H9 (cell line): ENCODE results near the gene MRPS26. TPM values are rescaled to one million over a fixed set of nuclear protein-coding genes. Genes with fewer than 3 reads are reported as not detected.

Experiments
- DNase-seq: peaks from one replicate; pipeline ENCODE4 v3.0.0-alpha.2; 2017
- H2AFZ ChIP-seq: one replicate; pipeline ENCODE4 v1.6.1; 2013; ENCODE audit warnings: mild to moderate bottlenecking, low read length, control low read depth, moderate library complexity
- H2AK5ac ChIP-seq: 2 replicates; pipeline ENCODE4 v1.6.1; 2013; ENCODE audit warnings: low read length, control low read depth, mixed read lengths; ENCODE audit not compliant: insufficient read length
- H2BK120ac ChIP-seq: one replicate; pipeline ENCODE4 v1.6.1; 2013; ENCODE audit warnings: low read depth, mild to moderate bottlenecking, low read length, control low read depth, inconsistent platforms; ENCODE audit not compliant: poor library complexity, severe bottlenecking
- H2BK12ac ChIP-seq: 2 replicates; pipeline ENCODE4 v1.6.1; 2013; ENCODE audit warnings: low read length, control low read depth, mixed read lengths, low read depth; ENCODE audit not compliant: insufficient read length
- H2BK15ac ChIP-seq: 2 replicates; pipeline ENCODE4 v1.6.1; 2013; ENCODE audit warnings: low read depth, low read length, control low read depth
- H2BK20ac ChIP-seq: one replicate; pipeline ENCODE4 v1.6.1; 2013; ENCODE audit warnings: low read depth, mild to moderate bottlenecking, low read length, control low read depth, inconsistent platforms; ENCODE audit not compliant: poor library complexity, severe bottlenecking
- H2BK5ac ChIP-seq: 2 replicates; pipeline ENCODE4 v1.6.1; 2013; ENCODE audit warnings: low read length, control low read depth, mixed read lengths; ENCODE audit not compliant: insufficient read length
- H3K14ac ChIP-seq: 2 replicates; pipeline ENCODE4 v1.6.1; 2013; ENCODE audit warnings: low read length, control low read depth; ENCODE audit not compliant: insufficient read depth
- H3K18ac ChIP-seq: 2 replicates; pipeline ENCODE4 v1.6.1; 2013; ENCODE audit warnings: low read depth, mild to moderate bottlenecking, mixed read lengths, low read length, control low read depth; ENCODE audit not compliant: insufficient read length
- H3K23ac ChIP-seq: 2 replicates; pipeline ENCODE4 v1.6.1; 2013; ENCODE audit warnings: low read length, control low read depth, mixed read lengths, low read depth; ENCODE audit not compliant: insufficient read length
- H3K23me2 ChIP-seq: 2 replicates; pipeline ENCODE4 v1.6.1; 2013; ENCODE audit warnings: low read depth, mild to moderate bottlenecking, mixed read lengths, low read length, control low read depth; ENCODE audit not compliant: insufficient read length, poor library complexity, severe bottlenecking
- H3K27ac ChIP-seq: 2 replicates; pipeline ENCODE4 v1.5.1; 2013; ENCODE audit warnings: low read length, control low read depth, mixed read lengths, low read depth; ENCODE audit not compliant: insufficient read length
- H3K27me3 ChIP-seq: 2 replicates; pipeline ENCODE4 v1.6.1; 2013; ENCODE audit warnings: low read length, control low read depth, inconsistent platforms; ENCODE audit not compliant: insufficient read depth
- H3K4ac ChIP-seq: 2 replicates; pipeline ENCODE4 v1.6.1; 2013; ENCODE audit warnings: low read depth, mild to moderate bottlenecking, control low read depth, inconsistent platforms, low read length, moderate library complexity
- H3K4me1 ChIP-seq: 2 replicates; pipeline ENCODE4 v1.6.1; 2013; ENCODE audit warnings: low read length, control low read depth, inconsistent platforms; ENCODE audit not compliant: insufficient read depth
- H3K4me2 ChIP-seq: 2 replicates; pipeline ENCODE4 v1.6.1; 2013; ENCODE audit warnings: low read length, control low read depth, mixed read lengths; ENCODE audit not compliant: insufficient read length, insufficient read depth
- H3K56ac ChIP-seq: 2 replicates; pipeline ENCODE4 v1.6.1; 2013; ENCODE audit warnings: low read depth, mild to moderate bottlenecking, mixed read lengths, low read length, control low read depth; ENCODE audit not compliant: insufficient read length
- H3K79me1 ChIP-seq: 2 replicates; pipeline ENCODE4 v1.6.1; 2013; ENCODE audit warnings: low read depth, mild to moderate bottlenecking, moderate library complexity, low read length, control low read depth, inconsistent platforms; ENCODE audit not compliant: insufficient read depth, poor library complexity, severe bottlenecking
- H3K79me2 ChIP-seq: 2 replicates; pipeline ENCODE4 v1.6.1; 2013; ENCODE audit warnings: low read length, control low read depth, inconsistent platforms; ENCODE audit not compliant: insufficient read depth
- H3K9ac ChIP-seq: 2 replicates; pipeline ENCODE4 v1.6.1; 2013; ENCODE audit warnings: low read length, control low read depth, mixed read lengths; ENCODE audit not compliant: insufficient read length; ENCODE audit errors: extremely low read depth
- H3K9me3 ChIP-seq: one replicate; pipeline ENCODE4 v1.6.1; 2013; ENCODE audit warnings: low read depth, low read length, inconsistent platforms; ENCODE audit not compliant: control insufficient read depth
- H3T11ph ChIP-seq: one replicate; pipeline ENCODE4 v1.6.1; 2013; ENCODE audit warnings: mild to moderate bottlenecking, low read length, control low read depth, inconsistent platforms
- H4K20me1 ChIP-seq: one replicate; pipeline ENCODE4 v1.6.1; 2013; ENCODE audit not compliant: control insufficient read depth, insufficient read length, insufficient read depth
- H4K5ac ChIP-seq: 2 replicates; pipeline ENCODE4 v1.6.1; 2013; ENCODE audit warnings: low read depth, mild to moderate bottlenecking, mixed read lengths, low read length, control low read depth; ENCODE audit not compliant: insufficient read length
- H4K8ac ChIP-seq: replicated peaks from 2 replicates; pipeline ENCODE4 v1.6.1; 2013; ENCODE audit warnings: low read length, control low read depth, mixed read lengths, low read depth; ENCODE audit not compliant: insufficient read length
- H4K91ac ChIP-seq: 2 replicates; pipeline ENCODE4 v1.6.1; 2013; ENCODE audit warnings: low read depth, mild to moderate bottlenecking, moderate library complexity, mixed read lengths, low read length, control low read depth; ENCODE audit not compliant: insufficient read length
- H3K27ac Mint-ChIP-seq, 3 experiments: 2 replicates in 2 of 3; 3 replicates in 1 of 3; pipeline ENCODE4 v1.8.0; 2020 to 2021; ENCODE audit warnings: mixed read lengths in 3 of 3, mild to moderate bottlenecking in 1 of 3, moderate library complexity in 1 of 3
- H3K27me3 Mint-ChIP-seq: 2 replicates; pipeline ENCODE4 v1.8.0; 2021; ENCODE audit warnings: low read depth, mild to moderate bottlenecking, moderate library complexity, mixed read lengths
- H3K36me3 Mint-ChIP-seq, 3 experiments: 2 replicates in 2 of 3; 3 replicates in 1 of 3; pipeline ENCODE4 v1.8.0; 2020 to 2021; ENCODE audit warnings: low read depth in 3 of 3, mixed read lengths in 3 of 3; ENCODE audit not compliant: insufficient read depth in 1 of 3
- H3K4me1 Mint-ChIP-seq, 2 experiments: 2 replicates each; pipeline ENCODE4 v1.8.0; 2020; ENCODE audit warnings: mixed read lengths in 2 of 2
- H3K4me3 Mint-ChIP-seq, 2 experiments: 2 replicates in 1 of 2; 3 replicates in 1 of 2; pipeline ENCODE4 v1.8.0; 2020 to 2021; ENCODE audit warnings: mild to moderate bottlenecking in 2 of 2, mixed read lengths in 2 of 2, moderate library complexity in 1 of 2
- H3K9me3 Mint-ChIP-seq, 2 experiments: 2 replicates in 1 of 2; 3 replicates in 1 of 2; pipeline ENCODE4 v1.8.0; 2020; ENCODE audit warnings: mild to moderate bottlenecking in 2 of 2, mixed read lengths in 2 of 2, moderate library complexity in 1 of 2
- CTCF ChIP-seq: fragments of 200-600 bp; sonication (generic); conservative IDR thresholded peaks from 3 replicates; pipeline ENCODE4 v1.8.0; 2021; ENCODE audit warnings: antibody characterized with exemption, mild to moderate bottlenecking
- WGBS: extraction: QIAGEN DNeasy Blood & Tissue Kit; methylation state at CpG from one replicate; pipeline ENCODE4 v1.1.7; 2013; ENCODE audit warnings: missing lambda C conversion rate, low lambda C conversion rate, mixed read lengths; ENCODE audit not compliant: insufficient read length; ENCODE audit errors: extremely low coverage; 5-methylcytosine and 5-hydroxymethylcytosine counted together
- total RNA-seq: library from RNA; stranded (reverse); gene quantifications from 2 replicates; pipeline ENCODE4 v1.2.1, GENCODE V29; 2021

Gene MRPS26
- total RNA-seq, 1 experiment from 2014 or later: 97.6 TPM

GRCh38 chr20:3051385-3052019, 5.7 kb downstream of the MRPS26 start:
- Histone ChIP-seq H3K23me2 (peaks cover 5% of the 10 kb centered on the region), H3K23ac (no peak overlapping the region), H3K56ac (no peak overlapping the region), H3K9me3 (no peaks in the 10 kb centered on the region), H4K91ac (no peak overlapping the region), H3K4me1 (no peaks in the 10 kb centered on the region), H4K5ac (no peak overlapping the region), H3K18ac (no peak overlapping the region), H3K27ac (no peak overlapping the region), H2BK5ac (no peak overlapping the region), H2AFZ (no peak overlapping the region), H2BK15ac (no peak overlapping the region), H3T11ph (no peak overlapping the region), H4K20me1 (no peaks in the 10 kb centered on the region), H3K27me3 (no peaks in the 10 kb centered on the region), H3K14ac (no peak overlapping the region), H2BK20ac (no peak overlapping the region), H3K79me1 (no peaks in the 10 kb centered on the region), H4K8ac (no peak overlapping the region), H2AK5ac (no peak overlapping the region), H3K79me2 (no peaks in the 10 kb centered on the region; the same call in 1 of the 2 replicates), H3K4me2 (no peak overlapping the region), H3K9ac (no peak overlapping the region), H3K4ac (no peak overlapping the region), H2BK120ac (no peak overlapping the region), H2BK12ac (no peak overlapping the region)
- H3K4me3 Mint-ChIP-seq: no peak overlapping the region
- H3K27me3 Mint-ChIP-seq: no peaks in the 10 kb centered on the region
- H3K27ac Mint-ChIP-seq: 0 out of 7 replicates have a peak overlapping the region, but pooled peaks of 1 of the 3 experiments have one; percentile 20
- no peaks in the 10 kb centered on the region for H3K9me3 Mint-ChIP-seq
- peaks cover 18 to 37% (median 28%) of the 10 kb centered on the region in 3 experiments; a peak in 6 of 7 replicates for H3K36me3 Mint-ChIP-seq
- H3K4me1 Mint-ChIP-seq: peaks cover 4 to 5% of the 10 kb centered on the region in 2 experiments
- WGBS: no CpG with 5 or more reads among the region's 7 CpGs
- no peak for DNase-seq
- TF ChIP-seq CTCF: no peak
